HEK293 (cell line): ENCODE data around the gene MX1.

Experiments
- KLF7 ChIP-seq: fragments of 450-650 bp; formaldehyde crosslinking; IDR thresholded peaks from 2 replicates; pipeline ENCODE4 v1.5.1; 2016; ENCODE audit warnings: missing biosample characterization, missing genetic modification characterization, borderline replicate concordance
- YY1 ChIP-seq: fragments of 450-650 bp; formaldehyde crosslinking; IDR thresholded peaks from 2 replicates; pipeline ENCODE4 v1.5.1; 2018; ENCODE audit warnings: missing biosample characterization, missing genetic modification characterization
- ZBTB1 ChIP-seq: fragments of 450-650 bp; formaldehyde crosslinking; IDR thresholded peaks from 2 replicates; pipeline ENCODE4 v1.5.1; 2016; ENCODE audit warnings: missing biosample characterization, missing genetic modification characterization
- ZBTB7A ChIP-seq: fragments of 450-650 bp; formaldehyde crosslinking; IDR thresholded peaks from 2 replicates; pipeline ENCODE4 v1.5.1; 2016; ENCODE audit warnings: low read depth, missing biosample characterization, missing genetic modification characterization
- ZNF10 ChIP-seq: fragments of 450-650 bp; formaldehyde crosslinking; IDR thresholded peaks from 2 replicates; pipeline ENCODE4 v1.5.1; 2017; ENCODE audit warnings: missing biosample characterization, missing genetic modification characterization
- ZNF112 ChIP-seq: fragments of 450-650 bp; formaldehyde crosslinking; IDR thresholded peaks from 2 replicates; pipeline ENCODE4 v1.5.0; 2017; ENCODE audit warnings: missing biosample characterization, missing genetic modification characterization
- ZNF274 ChIP-seq, 2 experiments: fragments of 200-500 bp in 1 of 2; fragments of 450-650 bp in 1 of 2; sonication (Bioruptor generic) in 1 of 2; formaldehyde crosslinking in 1 of 2; IDR thresholded peaks; 2 replicates each; pipeline versions ENCODE4 v1.5.1 to v1.6.1; 2014 to 2016; ENCODE audit warnings: borderline replicate concordance in 1 of 2, inconsistent platforms in 1 of 2, low read length in 1 of 2, missing biosample characterization in 1 of 2, missing genetic modification characterization in 1 of 2
- ZNF416 ChIP-seq: fragments of 450-650 bp; formaldehyde crosslinking; IDR thresholded peaks from 2 replicates; pipeline ENCODE4 v1.5.1; 2016; ENCODE audit warnings: missing biosample characterization, missing genetic modification characterization
- ZNF423 ChIP-seq: fragments of 450-650 bp; formaldehyde crosslinking; IDR thresholded peaks from 2 replicates; pipeline ENCODE4 v1.5.1; 2016; ENCODE audit warnings: missing biosample characterization, missing genetic modification characterization
- ZNF596 ChIP-seq: fragments of 450-650 bp; IDR thresholded peaks from 2 replicates; pipeline ENCODE4 v1.5.0; 2018; ENCODE audit warnings: missing biosample characterization, mild to moderate bottlenecking, missing genetic modification characterization, moderate library complexity
- ZNF785 ChIP-seq: fragments of 450-650 bp; formaldehyde crosslinking; IDR thresholded peaks from 2 replicates; pipeline ENCODE4 v1.5.1; 2016; ENCODE audit warnings: missing biosample characterization, missing genetic modification characterization
- ZNF830 ChIP-seq: fragments of 450-650 bp; IDR thresholded peaks from 2 replicates; pipeline ENCODE4 v1.5.0; 2018; ENCODE audit warnings: missing biosample characterization, missing genetic modification characterization, low read depth, mild to moderate bottlenecking, moderate library complexity
- TF ChIP-seq, protein P1 (sequence below): fragments of 450-650 bp; formaldehyde crosslinking; IDR thresholded peaks from 2 replicates; pipeline ENCODE4 v1.5.1; 2016; ENCODE audit warnings: missing biosample characterization, missing genetic modification characterization
- TF ChIP-seq, protein P2 (sequence below): fragments of 450-650 bp; formaldehyde crosslinking; IDR thresholded peaks from 2 replicates; pipeline ENCODE4 v1.5.1; 2016; ENCODE audit warnings: missing biosample characterization, missing genetic modification characterization

DNA sequence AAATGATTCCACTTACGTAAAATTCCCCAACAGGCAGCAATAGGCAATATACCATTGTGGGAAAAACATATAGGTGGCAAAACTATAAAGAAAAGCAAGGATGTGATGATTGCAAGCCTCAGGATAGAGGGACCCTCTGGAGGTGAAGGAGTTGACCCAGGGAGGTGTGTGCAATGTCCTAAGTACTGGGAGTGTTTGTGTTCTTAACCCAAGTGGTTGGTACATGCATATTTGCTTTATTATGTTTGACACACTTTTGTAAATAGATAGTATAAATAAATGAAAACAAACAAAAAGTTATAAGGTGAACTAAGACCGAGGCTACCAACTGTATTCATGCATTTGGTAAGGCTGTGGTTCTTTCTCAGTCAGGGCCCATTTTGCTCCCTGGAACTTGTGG, 7.5 kb downstream of the MX1 start:
- TF ChIP-seq YY1 (tag by site-specific recombination) (no peak), ZBTB1 (tag by site-specific recombination) (no peak), ZNF830 (tag by site-specific recombination) (no peak), ZNF785 (tag by site-specific recombination) (no peak), ZNF416 (no peak), KLF7 (no peak), ZBTB7A (tag by site-specific recombination) (no peak), ZNF274 (IDR thresholded peaks at IDR 0.05; ENCODE audit: low read length) (no peak), ZNF274 (tag by site-specific recombination; IDR thresholded peaks at IDR 0.05; ENCODE audit: borderline replicate concordance) (no peak), ZNF112 (tag by site-specific recombination) (no peak), ZNF10 (tag by site-specific recombination) (no peak), ZNF596 (tag by site-specific recombination) (no peak), ZNF423 (no peak)
- TF ChIP-seq, protein P1, sequence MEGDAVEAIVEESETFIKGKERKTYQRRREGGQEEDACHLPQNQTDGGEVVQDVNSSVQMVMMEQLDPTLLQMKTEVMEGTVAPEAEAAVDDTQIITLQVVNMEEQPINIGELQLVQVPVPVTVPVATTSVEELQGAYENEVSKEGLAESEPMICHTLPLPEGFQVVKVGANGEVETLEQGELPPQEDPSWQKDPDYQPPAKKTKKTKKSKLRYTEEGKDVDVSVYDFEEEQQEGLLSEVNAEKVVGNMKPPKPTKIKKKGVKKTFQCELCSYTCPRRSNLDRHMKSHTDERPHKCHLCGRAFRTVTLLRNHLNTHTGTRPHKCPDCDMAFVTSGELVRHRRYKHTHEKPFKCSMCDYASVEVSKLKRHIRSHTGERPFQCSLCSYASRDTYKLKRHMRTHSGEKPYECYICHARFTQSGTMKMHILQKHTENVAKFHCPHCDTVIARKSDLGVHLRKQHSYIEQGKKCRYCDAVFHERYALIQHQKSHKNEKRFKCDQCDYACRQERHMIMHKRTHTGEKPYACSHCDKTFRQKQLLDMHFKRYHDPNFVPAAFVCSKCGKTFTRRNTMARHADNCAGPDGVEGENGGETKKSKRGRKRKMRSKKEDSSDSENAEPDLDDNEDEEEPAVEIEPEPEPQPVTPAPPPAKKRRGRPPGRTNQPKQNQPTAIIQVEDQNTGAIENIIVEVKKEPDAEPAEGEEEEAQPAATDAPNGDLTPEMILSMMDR (tag by site-specific recombination), result no peak
- TF ChIP-seq, protein P2, sequence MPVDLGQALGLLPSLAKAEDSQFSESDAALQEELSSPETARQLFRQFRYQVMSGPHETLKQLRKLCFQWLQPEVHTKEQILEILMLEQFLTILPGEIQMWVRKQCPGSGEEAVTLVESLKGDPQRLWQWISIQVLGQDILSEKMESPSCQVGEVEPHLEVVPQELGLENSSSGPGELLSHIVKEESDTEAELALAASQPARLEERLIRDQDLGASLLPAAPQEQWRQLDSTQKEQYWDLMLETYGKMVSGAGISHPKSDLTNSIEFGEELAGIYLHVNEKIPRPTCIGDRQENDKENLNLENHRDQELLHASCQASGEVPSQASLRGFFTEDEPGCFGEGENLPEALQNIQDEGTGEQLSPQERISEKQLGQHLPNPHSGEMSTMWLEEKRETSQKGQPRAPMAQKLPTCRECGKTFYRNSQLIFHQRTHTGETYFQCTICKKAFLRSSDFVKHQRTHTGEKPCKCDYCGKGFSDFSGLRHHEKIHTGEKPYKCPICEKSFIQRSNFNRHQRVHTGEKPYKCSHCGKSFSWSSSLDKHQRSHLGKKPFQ, result no peak
